GM12878 (cell line): ENCODE measurements around the gene RHBDD1. TPM values are rescaled to one million over a fixed set of nuclear protein-coding genes. Genes with fewer than 3 reads are reported as not detected.

ENCODE experiments used
- BACH1 ChIP-seq: fragments of 450-650 bp; IDR thresholded peaks from 2 replicates; pipeline ENCODE4 v1.6.1; 2017; ENCODE audit warnings: mild to moderate bottlenecking, borderline replicate concordance
- CHD1 ChIP-seq: IDR thresholded peaks from 2 replicates; pipeline ENCODE4 v1.6.1; 2012; ENCODE audit warnings: low read depth, low read length, improper control_type of control experiment
- CREM ChIP-seq: IDR thresholded peaks from 2 replicates; pipeline ENCODE4 v1.6.1; 2014; ENCODE audit warnings: antibody characterized with exemption, low read depth
- EED ChIP-seq: sonication (generic); IDR thresholded peaks from 2 replicates; pipeline ENCODE4 v1.6.1; 2016; ENCODE audit warnings: antibody characterized with exemption, low read depth
- EGR1 ChIP-seq, 2 experiments: IDR thresholded peaks; 1 replicate in 1 of 2; 2 replicates in 1 of 2; pipeline ENCODE4 v1.6.1; 2011 to 2012; ENCODE audit warnings: low read depth in 2 of 2, low read length in 2 of 2, borderline replicate concordance in 1 of 2, mild to moderate bottlenecking in 1 of 2, moderate library complexity in 1 of 2
- HDGF ChIP-seq: fragments of 450-650 bp; IDR thresholded peaks from 2 replicates; pipeline ENCODE4 v1.6.1; 2016; ENCODE audit warnings: antibody characterized with exemption
- MEF2A ChIP-seq: IDR thresholded peaks from 2 replicates; pipeline ENCODE4 v1.6.1; 2011; ENCODE audit warnings: low read depth, mild to moderate bottlenecking, low read length, moderate library complexity; ENCODE audit not compliant: insufficient read depth
- MEF2B ChIP-seq: fragments of 450-650 bp; IDR thresholded peaks from 2 replicates; pipeline ENCODE4 v1.6.1; 2018; ENCODE audit warnings: mild to moderate bottlenecking, moderate library complexity; ENCODE audit not compliant: partially characterized antibody, poor library complexity, severe bottlenecking
- MXI1 ChIP-seq: fragments of 150-350 bp; IDR thresholded peaks from 2 replicates; pipeline ENCODE4 v1.6.1; 2011; ENCODE audit warnings: low read depth, mild to moderate bottlenecking, inconsistent platforms, low read length, improper control_type of control experiment
- MYC ChIP-seq: IDR thresholded peaks from 2 replicates; pipeline ENCODE4 v1.6.1; 2011; ENCODE audit warnings: mild to moderate bottlenecking, low read length, moderate library complexity, inconsistent platforms; ENCODE audit not compliant: insufficient read depth, insufficient replicate concordance, insufficient read length, severe bottlenecking
- POLR2A ChIP-seq: IDR thresholded peaks from 2 replicates; pipeline ENCODE4 v1.6.1; 2011; ENCODE audit warnings: low read depth, mild to moderate bottlenecking, low read length
- RAD51 ChIP-seq: fragments of 450-650 bp; IDR thresholded peaks from 2 replicates; pipeline ENCODE4 v1.6.1; 2016; ENCODE audit warnings: moderate library complexity, mild to moderate bottlenecking, inconsistent platforms
- RB1 ChIP-seq: fragments of 450-650 bp; formaldehyde crosslinking; IDR thresholded peaks from 2 replicates; pipeline ENCODE4 v1.6.1; 2017; ENCODE audit warnings: mild to moderate bottlenecking, borderline replicate concordance
- RFX5 ChIP-seq: IDR thresholded peaks from 2 replicates; pipeline ENCODE4 v1.6.1; 2011; ENCODE audit warnings: low read depth, low read length, improper control_type of control experiment
- STAT1 ChIP-seq: fragments of 450-650 bp; conservative IDR thresholded peaks from 2 replicates; pipeline ENCODE4 v1.6.1; 2014; ENCODE audit warnings: antibody characterized with exemption, mild to moderate bottlenecking
- ZSCAN29 ChIP-seq: fragments of 450-650 bp; IDR thresholded peaks from 2 replicates; pipeline ENCODE4 v1.6.1; 2017; ENCODE audit warnings: mild to moderate bottlenecking, moderate library complexity
- polyA plus RNA-seq, 11 experiments: library from polyadenylated mRNA; depleted of rRNA in 4 of 11; unstranded in 6 of 11; stranded (reverse) in 5 of 11; fragments of >200 nt; fragmentation: Nextera tagmentation in 4 of 11; fragmentation: Illumina TruSeq in 1 of 11; extraction: Ambion mirVana in 4 of 11; extraction: Trizol in 1 of 11; gene quantifications; 1 replicate in 1 of 11; 2 replicates in 10 of 11; pipeline versions ENCODE4 v1.2.1 to v1.2.3, GENCODE V29; 2011 to 2016; ENCODE audit warnings: inconsistent platforms in 2 of 11, missing spikeins in 2 of 11, low read depth in 1 of 11
- total RNA-seq, 4 experiments: library from RNA; depleted of rRNA in 3 of 4; stranded (reverse); fragments of >200 nt in 3 of 4; fragmentation: Illumina TruSeq in 1 of 4; extraction: Trizol in 1 of 4; gene quantifications; 2 replicates each; pipeline versions ENCODE4 v1.2.1 to v1.2.3, GENCODE V29; 2013 to 2021
- TF ChIP-seq, protein P1 (sequence below): IDR thresholded peaks from 2 replicates; pipeline ENCODE4 v1.6.1; 2012; ENCODE audit warnings: low read depth, low read length, improper control_type of control experiment
- TF ChIP-seq, protein P2 (sequence below): IDR thresholded peaks from 2 replicates; pipeline ENCODE4 v1.6.1; 2012; ENCODE audit warnings: low read depth, low read length, improper control_type of control experiment
- TF ChIP-seq, protein P3 (sequence below): fragments of 450-650 bp; conservative IDR thresholded peaks from 2 replicates; pipeline ENCODE4 v1.6.1; 2017; ENCODE audit warnings: mild to moderate bottlenecking, moderate library complexity
- TF ChIP-seq, protein P4 (sequence below): IDR thresholded peaks from 2 replicates; pipeline ENCODE4 v1.6.1; 2012; ENCODE audit warnings: mild to moderate bottlenecking, low read depth, low read length

RHBDD1 gene
- total and polyA plus RNA-seq, 10 of the 15 experiments (the other 5 are each of a cell fraction or from before 2014, with no cell fraction given): 7.1 to 36.4 (median 14.7) TPM

DNA sequence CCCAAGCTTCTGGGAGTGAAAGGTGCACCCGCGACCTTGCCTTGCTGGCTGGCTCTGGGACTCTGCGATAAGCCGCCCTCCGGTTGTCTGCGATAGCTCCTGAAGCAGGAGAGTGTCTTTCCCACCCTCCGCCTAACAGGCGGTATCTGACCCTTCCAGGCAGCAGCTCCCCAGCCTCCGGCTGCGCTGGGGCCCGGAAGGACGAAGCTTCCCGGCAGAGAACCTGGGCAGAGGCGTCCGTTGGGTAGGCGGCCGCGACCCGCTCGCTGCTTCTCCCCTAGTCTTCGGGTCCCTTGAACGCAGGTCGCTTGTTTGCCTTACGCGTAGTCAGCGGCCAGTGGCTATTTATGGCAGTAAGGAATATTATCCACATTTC is 446 bp upstream of the RHBDD1 start (continued):
- TF ChIP-seq BACH1: no peak; the same call in 1 of the 2 replicates
- TF ChIP-seq MEF2B: no peak
- TF ChIP-seq MEF2A: no peak
- TF ChIP-seq, protein P1, sequence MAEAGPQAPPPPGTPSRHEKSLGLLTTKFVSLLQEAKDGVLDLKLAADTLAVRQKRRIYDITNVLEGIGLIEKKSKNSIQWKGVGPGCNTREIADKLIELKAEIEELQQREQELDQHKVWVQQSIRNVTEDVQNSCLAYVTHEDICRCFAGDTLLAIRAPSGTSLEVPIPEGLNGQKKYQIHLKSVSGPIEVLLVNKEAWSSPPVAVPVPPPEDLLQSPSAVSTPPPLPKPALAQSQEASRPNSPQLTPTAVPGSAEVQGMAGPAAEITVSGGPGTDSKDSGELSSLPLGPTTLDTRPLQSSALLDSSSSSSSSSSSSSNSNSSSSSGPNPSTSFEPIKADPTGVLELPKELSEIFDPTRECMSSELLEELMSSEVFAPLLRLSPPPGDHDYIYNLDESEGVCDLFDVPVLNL: no peak
- TF ChIP-seq, protein P2, sequence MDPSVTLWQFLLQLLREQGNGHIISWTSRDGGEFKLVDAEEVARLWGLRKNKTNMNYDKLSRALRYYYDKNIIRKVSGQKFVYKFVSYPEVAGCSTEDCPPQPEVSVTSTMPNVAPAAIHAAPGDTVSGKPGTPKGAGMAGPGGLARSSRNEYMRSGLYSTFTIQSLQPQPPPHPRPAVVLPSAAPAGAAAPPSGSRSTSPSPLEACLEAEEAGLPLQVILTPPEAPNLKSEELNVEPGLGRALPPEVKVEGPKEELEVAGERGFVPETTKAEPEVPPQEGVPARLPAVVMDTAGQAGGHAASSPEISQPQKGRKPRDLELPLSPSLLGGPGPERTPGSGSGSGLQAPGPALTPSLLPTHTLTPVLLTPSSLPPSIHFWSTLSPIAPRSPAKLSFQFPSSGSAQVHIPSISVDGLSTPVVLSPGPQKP: peak; percentile 41; the same call in 1 of the 2 replicates
- TF ChIP-seq ZSCAN29: no peak
- TF ChIP-seq MYC: no peak
- no peak for TF ChIP-seq MXI1
- no peak for TF ChIP-seq RB1
- TF ChIP-seq POLR2A: no peak
- TF ChIP-seq EED: no peak; the same call in 1 of the 2 replicates
- TF ChIP-seq HDGF: 0 out of 2 replicates have a peak, but pooled peaks have one; percentile 5
- TF ChIP-seq STAT1: no peak
- 0 out of 2 replicates have a peak, but pooled peaks have one; percentile 76 for TF ChIP-seq CHD1
- no peak for TF ChIP-seq RFX5
- TF ChIP-seq, protein P3, sequence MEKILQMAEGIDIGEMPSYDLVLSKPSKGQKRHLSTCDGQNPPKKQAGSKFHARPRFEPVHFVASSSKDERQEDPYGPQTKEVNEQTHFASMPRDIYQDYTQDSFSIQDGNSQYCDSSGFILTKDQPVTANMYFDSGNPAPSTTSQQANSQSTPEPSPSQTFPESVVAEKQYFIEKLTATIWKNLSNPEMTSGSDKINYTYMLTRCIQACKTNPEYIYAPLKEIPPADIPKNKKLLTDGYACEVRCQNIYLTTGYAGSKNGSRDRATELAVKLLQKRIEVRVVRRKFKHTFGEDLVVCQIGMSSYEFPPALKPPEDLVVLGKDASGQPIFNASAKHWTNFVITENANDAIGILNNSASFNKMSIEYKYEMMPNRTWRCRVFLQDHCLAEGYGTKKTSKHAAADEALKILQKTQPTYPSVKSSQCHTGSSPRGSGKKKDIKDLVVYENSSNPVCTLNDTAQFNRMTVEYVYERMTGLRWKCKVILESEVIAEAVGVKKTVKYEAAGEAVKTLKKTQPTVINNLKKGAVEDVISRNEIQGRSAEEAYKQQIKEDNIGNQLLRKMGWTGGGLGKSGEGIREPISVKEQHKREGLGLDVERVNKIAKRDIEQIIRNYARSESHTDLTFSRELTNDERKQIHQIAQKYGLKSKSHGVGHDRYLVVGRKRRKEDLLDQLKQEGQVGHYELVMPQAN: peak; percentile 8; the same call in 1 of the 2 replicates
- no peak for TF ChIP-seq CREM
- no peak for TF ChIP-seq RAD51
- TF ChIP-seq, protein P4, sequence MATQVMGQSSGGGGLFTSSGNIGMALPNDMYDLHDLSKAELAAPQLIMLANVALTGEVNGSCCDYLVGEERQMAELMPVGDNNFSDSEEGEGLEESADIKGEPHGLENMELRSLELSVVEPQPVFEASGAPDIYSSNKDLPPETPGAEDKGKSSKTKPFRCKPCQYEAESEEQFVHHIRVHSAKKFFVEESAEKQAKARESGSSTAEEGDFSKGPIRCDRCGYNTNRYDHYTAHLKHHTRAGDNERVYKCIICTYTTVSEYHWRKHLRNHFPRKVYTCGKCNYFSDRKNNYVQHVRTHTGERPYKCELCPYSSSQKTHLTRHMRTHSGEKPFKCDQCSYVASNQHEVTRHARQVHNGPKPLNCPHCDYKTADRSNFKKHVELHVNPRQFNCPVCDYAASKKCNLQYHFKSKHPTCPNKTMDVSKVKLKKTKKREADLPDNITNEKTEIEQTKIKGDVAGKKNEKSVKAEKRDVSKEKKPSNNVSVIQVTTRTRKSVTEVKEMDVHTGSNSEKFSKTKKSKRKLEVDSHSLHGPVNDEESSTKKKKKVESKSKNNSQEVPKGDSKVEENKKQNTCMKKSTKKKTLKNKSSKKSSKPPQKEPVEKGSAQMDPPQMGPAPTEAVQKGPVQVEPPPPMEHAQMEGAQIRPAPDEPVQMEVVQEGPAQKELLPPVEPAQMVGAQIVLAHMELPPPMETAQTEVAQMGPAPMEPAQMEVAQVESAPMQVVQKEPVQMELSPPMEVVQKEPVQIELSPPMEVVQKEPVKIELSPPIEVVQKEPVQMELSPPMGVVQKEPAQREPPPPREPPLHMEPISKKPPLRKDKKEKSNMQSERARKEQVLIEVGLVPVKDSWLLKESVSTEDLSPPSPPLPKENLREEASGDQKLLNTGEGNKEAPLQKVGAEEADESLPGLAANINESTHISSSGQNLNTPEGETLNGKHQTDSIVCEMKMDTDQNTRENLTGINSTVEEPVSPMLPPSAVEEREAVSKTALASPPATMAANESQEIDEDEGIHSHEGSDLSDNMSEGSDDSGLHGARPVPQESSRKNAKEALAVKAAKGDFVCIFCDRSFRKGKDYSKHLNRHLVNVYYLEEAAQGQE: no peak
- no peak for TF ChIP-seq EGR1 (IDR thresholded peaks at IDR 0.05; ENCODE audit: borderline replicate concordance in 1 of 2, low read depth in 2 of 2, low read length in 2 of 2)
